AG04449 (cell line): Measurements from ENCODE around the gene HPS4.

ENCODE experiments used
- CTCF ChIA-PET: fragments of 350-600 bp; formaldehyde crosslinking; extraction: SDS; loops from one replicate; lab custom pipeline; 2021; ENCODE audit warnings: antibody characterized with exemption; lab: Yijun Ruan, JAX
- POLR2A ChIA-PET: fragments of 400-600, 350-600 bp; formaldehyde crosslinking; extraction: SDS; loops from one replicate; lab custom pipeline; 2020; ENCODE audit warnings: antibody characterized with exemption, inconsistent platforms; lab: Yijun Ruan, JAX
- DNase-seq: peaks from one replicate; pipeline ENCODE4 v3.0.0-alpha.2; 2010; ENCODE audit warnings: low read depth, low spot score
- H3K4me3 ChIP-seq: 2 replicates; pipeline ENCODE4 v1.5.1; 2011; ENCODE audit warnings: low read depth, mild to moderate bottlenecking, control low read depth, low read length
- TF ChIP-seq, protein P1 (sequence below): IDR thresholded peaks from one replicate; pipeline ENCODE4 v1.5.1; 2011; ENCODE audit warnings: mild to moderate bottlenecking, moderate library complexity, low read length, control low read depth, inconsistent platforms; ENCODE audit not compliant: insufficient read depth; ENCODE audit errors: missing control alignments

HPS4 gene

DNA sequence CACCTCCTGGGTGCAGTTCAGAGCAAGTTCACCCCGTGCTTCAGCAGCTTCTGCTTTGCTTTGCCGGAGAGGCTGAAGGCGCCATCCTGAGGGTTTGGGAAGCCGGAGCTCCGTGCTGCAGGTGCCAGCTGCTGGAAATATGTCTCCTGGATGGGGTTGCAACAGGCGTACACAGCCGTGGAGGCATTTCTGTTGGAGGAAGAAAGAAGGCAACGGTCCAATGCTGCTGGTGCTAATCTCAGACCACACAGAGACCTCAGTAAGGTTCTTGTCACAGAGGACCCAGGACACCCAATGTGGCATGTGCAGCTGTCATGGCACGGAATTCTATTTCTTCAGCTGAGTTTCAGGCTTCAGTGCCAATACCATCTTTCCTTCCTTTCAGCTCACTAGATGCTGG lies 30.4 kb downstream of the HPS4 start:
- ChIA-PET POLR2A (no interaction called here), CTCF (interaction anchor here (0.9 to 3.5 kb wide), 9 partner anchors 8 to 87 kb away, joined by 3 to 39 read pairs (median 4); no protein-coding TSS in a partner anchor)
- TF ChIP-seq, protein P1, sequence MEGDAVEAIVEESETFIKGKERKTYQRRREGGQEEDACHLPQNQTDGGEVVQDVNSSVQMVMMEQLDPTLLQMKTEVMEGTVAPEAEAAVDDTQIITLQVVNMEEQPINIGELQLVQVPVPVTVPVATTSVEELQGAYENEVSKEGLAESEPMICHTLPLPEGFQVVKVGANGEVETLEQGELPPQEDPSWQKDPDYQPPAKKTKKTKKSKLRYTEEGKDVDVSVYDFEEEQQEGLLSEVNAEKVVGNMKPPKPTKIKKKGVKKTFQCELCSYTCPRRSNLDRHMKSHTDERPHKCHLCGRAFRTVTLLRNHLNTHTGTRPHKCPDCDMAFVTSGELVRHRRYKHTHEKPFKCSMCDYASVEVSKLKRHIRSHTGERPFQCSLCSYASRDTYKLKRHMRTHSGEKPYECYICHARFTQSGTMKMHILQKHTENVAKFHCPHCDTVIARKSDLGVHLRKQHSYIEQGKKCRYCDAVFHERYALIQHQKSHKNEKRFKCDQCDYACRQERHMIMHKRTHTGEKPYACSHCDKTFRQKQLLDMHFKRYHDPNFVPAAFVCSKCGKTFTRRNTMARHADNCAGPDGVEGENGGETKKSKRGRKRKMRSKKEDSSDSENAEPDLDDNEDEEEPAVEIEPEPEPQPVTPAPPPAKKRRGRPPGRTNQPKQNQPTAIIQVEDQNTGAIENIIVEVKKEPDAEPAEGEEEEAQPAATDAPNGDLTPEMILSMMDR: no peak
- no peak overlapping the region for H3K4me3 ChIP-seq
- DNase-seq: no peak

DNA sequence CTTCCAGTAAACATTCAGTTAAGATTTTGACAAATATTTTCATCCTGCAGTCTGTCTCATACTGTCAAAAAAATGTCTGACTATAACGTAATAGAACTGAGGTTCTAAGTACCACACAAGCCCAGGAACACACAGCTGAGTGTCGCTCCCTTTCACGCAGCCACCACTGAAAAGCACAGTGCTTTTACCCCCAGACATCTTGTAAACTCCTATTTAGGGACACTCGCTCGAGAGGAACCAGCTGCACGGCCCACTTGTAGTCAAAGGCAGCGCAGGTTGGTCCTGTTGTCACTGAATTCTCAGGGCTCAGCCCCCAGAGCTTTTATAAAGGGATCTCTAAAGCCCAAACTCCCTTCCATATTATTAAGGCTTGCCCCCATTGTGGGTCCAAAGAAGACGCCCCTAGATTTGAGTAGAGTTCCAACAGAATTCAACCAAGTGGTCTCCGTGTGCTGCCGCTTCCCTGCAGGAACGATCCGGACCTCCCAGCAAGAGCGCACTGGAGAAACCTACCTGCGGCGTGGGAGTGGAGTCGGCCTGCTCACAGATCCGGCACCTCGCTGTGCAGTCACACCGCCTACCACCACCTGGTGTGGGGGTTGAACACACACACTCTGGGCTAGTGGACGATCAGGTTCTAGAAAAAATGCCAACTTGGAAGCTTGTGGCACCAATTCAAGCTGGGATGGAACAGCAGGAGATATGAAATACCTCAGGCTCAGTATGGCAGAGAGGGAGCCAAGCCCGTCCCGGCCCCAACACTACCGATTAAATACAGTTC lies 31.2 kb downstream of the HPS4 start:
- no peak overlapping the region for H3K4me3 ChIP-seq
- TF ChIP-seq, protein P1: no peak
- ChIA-PET POLR2A (no interaction called here), CTCF (interaction anchor here (1.1 to 3.5 kb wide), 7 partner anchors 9 to 86 kb away, joined by 3 to 39 read pairs (median 5); no protein-coding TSS in a partner anchor)
- no peak for DNase-seq

DNA sequence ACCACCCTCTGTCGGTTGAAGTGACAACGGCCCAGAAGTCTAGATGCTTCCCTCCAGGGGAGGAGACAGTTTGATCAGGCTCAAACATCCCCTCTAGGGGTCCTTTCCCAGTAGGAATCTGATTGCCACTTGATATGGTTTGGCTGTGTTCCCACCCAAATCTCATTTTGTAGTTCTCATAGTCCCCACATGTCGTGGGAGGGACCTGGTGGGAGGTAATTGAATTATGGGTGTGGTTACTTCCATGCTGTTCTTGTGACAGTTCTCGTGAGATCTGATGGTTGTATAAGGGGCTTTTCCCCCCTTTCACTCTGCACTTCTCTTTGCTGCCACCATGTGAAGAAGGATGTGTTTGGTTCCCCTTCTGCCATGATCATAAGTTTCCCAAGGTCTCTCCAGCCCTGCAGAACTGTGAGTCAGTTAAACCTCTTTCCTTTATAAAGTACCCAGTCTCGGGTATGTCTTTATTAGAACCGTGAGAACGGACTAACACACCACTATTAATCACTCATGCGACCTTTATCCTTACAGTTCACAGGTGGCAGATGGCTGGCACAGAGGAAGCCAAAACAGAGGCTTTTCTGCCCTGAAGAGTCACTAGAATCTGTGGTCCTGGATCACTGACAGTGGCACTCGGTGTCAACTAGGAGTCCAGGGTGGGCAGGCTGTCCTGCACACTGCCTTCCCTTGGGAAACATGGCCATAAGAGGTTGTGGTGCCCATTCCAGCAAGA lies 33.0 kb downstream of the HPS4 start:
- no peak overlapping the region for H3K4me3 ChIP-seq
- ChIA-PET POLR2A (no interaction called here), CTCF (interaction anchor here (3.5 to 10.2 kb wide), 2 partner anchors 11 kb away, joined by 39 to 86 read pairs; no protein-coding TSS in a partner anchor)
- TF ChIP-seq, protein P1: no peak
- DNase-seq: no peak

DNA sequence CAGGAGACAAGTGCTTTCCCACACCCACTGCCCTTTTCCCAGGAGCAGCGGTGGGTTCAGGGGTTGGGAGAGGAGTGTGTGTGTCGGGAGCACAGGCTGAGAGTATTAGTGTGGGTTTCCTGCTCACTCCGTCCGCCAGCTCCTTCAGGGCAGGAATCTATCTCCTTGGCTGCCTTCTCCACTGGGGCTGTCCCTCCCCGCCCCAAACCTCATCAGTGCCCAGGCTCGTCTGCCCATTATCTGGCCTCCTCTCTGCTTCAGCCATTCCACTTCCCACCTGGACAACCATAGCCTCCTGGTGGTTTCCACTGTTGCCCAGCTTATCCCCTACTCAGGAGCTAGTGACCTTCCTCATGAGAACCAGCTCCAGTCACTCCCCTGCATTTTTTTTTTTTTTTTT lies 34.6 kb downstream of the HPS4 start:
- CTCF ChIA-PET: interaction anchor here (0.7 to 10.2 kb wide), 5 partner anchors 8 to 83 kb away, joined by 3 to 86 read pairs (median 4); no protein-coding TSS in a partner anchor
- TF ChIP-seq, protein P1: no peak
- POLR2A ChIA-PET: no interaction called here
- DNase-seq: no peak
- H3K4me3 ChIP-seq: no peak overlapping the region

DNA sequence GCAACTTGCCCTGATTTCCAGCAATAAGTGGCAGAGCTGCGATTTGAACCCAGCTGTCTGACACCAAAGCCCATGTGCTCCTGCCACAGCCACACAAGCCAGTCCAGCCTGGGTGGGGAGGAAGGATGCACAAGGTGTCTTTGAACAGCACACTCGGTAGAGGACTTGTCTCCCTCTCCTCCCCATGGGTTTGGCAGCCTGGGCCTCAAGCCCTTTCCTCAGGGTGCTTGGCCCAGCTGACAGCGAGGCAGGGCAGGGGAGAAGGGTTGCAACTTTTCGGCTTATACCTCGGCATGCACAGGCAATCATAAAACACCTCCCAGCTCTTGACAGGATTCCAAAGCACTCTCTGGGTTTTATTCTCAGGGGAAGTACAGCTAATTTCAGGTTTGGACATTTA lies 35.2 kb downstream of the HPS4 start:
- no peak overlapping the region for H3K4me3 ChIP-seq
- DNase-seq: no peak
- TF ChIP-seq, protein P1: no peak
- CTCF ChIA-PET: interaction anchor here (0.7 to 10.2 kb wide), 5 partner anchors 9 to 82 kb away, joined by 3 to 86 read pairs (median 4); no protein-coding TSS in a partner anchor
- POLR2A ChIA-PET: no interaction called here
